ENCODE measurements around the gene KRTAP9-8. TPM values are rescaled to one million over a fixed set of nuclear protein-coding genes. Genes with fewer than 3 reads are reported as not detected.
"Not testable (repeated sequence)": the region's sequence is repeated elsewhere in the genome, so short reads cannot be mapped to it uniquely, and the experiment has no call there.

The KRTAP9-8 gene
- total RNA-seq, 2 experiments from 2014 or later = not detected

DNA sequence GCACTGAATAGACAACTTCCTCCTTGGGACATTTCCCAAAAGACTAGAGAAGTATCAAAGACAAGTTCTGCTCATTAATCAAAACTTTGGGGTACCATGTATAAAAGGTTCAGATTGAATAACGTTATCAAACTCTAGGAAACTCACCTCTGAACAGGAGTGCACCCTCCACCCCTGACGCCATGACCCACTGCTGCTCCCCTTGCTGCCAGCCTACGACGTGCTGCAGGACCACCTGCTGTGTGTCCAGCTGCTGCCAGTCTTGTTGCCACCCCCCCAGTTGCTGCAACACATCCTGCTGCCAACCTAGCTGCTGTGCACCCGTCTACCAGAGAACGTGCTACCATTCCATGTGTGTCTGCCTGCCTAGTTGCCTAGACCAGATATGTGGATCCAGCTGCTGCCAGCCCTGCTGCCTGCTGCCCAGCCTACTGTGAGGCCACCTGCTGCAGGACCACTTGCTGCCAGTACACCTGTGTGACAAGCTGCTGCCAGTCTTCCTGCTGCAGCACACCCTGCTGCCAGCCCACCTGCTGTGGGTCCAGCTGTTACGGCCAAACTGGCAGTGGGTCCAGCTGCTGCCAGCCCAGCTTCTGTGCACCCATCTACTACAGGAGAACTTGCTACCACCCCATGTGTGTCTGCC lies 25.2 kb upstream of the KRTAP9-8 start:
- ChIA-PET CTCF (interaction anchor here (1.8 kb wide), 1 partner anchor 436 kb away, joined by 3 read pairs; no protein-coding TSS in a partner anchor), POLR2A (interaction anchor here (0.8 kb wide), 1 partner anchor 415 kb away, joined by 3 read pairs; no protein-coding TSS in a partner anchor)

DNA sequence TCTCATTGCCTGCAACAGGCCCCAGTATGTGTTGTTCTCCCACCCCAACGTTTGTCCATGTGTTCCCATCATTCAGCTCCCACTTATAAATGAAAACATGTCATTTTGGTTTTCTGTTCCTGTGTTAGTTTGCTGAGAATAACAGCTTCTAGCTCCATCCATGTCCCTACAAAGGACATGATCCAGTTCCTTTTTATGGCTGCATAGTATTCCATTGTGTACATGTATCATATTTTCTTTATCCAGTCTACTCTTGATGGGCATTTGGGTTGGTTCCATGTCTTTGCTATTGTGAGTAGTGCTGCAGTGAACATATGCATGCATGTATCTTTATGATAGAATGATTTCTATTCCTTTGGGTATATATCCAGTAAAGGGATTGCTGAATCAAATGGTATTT lies 22.1 kb upstream of the KRTAP9-8 start:
- no peak overlapping the region for H3K27ac Mint-ChIP-seq
- ATAC-seq (no peak), DNase-seq (no peak)
- TF ChIP-seq, protein P1, sequence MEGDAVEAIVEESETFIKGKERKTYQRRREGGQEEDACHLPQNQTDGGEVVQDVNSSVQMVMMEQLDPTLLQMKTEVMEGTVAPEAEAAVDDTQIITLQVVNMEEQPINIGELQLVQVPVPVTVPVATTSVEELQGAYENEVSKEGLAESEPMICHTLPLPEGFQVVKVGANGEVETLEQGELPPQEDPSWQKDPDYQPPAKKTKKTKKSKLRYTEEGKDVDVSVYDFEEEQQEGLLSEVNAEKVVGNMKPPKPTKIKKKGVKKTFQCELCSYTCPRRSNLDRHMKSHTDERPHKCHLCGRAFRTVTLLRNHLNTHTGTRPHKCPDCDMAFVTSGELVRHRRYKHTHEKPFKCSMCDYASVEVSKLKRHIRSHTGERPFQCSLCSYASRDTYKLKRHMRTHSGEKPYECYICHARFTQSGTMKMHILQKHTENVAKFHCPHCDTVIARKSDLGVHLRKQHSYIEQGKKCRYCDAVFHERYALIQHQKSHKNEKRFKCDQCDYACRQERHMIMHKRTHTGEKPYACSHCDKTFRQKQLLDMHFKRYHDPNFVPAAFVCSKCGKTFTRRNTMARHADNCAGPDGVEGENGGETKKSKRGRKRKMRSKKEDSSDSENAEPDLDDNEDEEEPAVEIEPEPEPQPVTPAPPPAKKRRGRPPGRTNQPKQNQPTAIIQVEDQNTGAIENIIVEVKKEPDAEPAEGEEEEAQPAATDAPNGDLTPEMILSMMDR (IDR thresholded peaks at IDR 0.05) = no peak
- ChIA-PET POLR2A (no interaction called here), CTCF (no interaction called here)
- H3K36me3 Mint-ChIP-seq (ENCODE audit: low read depth) = no peaks in the 10 kb centered on the region
- peaks cover 6% of the 10 kb centered on the region for H3K27me3 Mint-ChIP-seq
- intact Hi-C loops (cut with micrococcal nuclease) = no loop called here
- H3K4me1 Mint-ChIP-seq (ENCODE audit: low read depth) = peaks cover 5% of the 10 kb centered on the region
- H3K4me3 Mint-ChIP-seq = no peak overlapping the region
- H3K9me3 Mint-ChIP-seq = peaks cover 8% of the 10 kb centered on the region

More for the DNA sequence above, 25.2 kb upstream of the KRTAP9-8 start:
- Mint-ChIP-seq H3K27ac (no peak overlapping the region), H3K27me3 (peaks cover 6% of the 10 kb centered on the region), H3K9me3 (no peaks in the 10 kb centered on the region), H3K4me3 (no peak overlapping the region), H3K4me1 (ENCODE audit: low read depth) (peaks cover 5% of the 10 kb centered on the region), H3K36me3 (ENCODE audit: low read depth) (no peaks in the 10 kb centered on the region)
- ATAC-seq (no peak), DNase-seq (no peak)
- TF ChIP-seq, protein P1 (IDR thresholded peaks at IDR 0.05) = no peak
- intact Hi-C loops (cut with micrococcal nuclease) = no loop called here

DNA sequence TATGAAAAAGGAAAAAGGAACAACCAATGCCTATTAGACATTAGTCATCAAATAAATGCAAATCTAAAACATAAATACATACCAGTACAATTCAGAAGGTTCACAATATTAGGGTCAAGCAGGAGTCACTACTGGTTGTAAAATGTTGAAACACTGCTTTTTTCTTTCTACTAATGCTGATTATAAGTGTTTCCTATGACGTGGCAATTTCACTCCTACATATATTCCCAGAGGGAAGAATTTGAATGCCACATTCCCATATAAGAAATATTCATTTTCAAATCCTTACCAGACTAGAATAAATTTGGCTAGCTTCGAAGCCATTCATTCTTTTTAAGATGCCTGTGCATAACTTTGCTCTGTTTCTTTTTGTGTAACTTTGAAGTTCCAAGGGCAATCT lies 14.0 kb upstream of the KRTAP9-8 start:
- POLR2A ChIA-PET = no interaction called here
- Mint-ChIP-seq H3K4me1 (ENCODE audit: low read depth) (no peaks in the 10 kb centered on the region), H3K27ac (no peak overlapping the region), H3K36me3 (ENCODE audit: low read depth) (no peaks in the 10 kb centered on the region), H3K4me3 (no peak overlapping the region), H3K9me3 (peaks cover 9% of the 10 kb centered on the region), H3K27me3 (no peaks in the 10 kb centered on the region)
- CTCF ChIA-PET = no interaction called here
- intact Hi-C loops (cut with micrococcal nuclease) = no loop called here
- DNase-seq = no peak
- TF ChIP-seq, protein P1 (IDR thresholded peaks at IDR 0.05) = no peak
- ATAC-seq = no peak

DNA sequence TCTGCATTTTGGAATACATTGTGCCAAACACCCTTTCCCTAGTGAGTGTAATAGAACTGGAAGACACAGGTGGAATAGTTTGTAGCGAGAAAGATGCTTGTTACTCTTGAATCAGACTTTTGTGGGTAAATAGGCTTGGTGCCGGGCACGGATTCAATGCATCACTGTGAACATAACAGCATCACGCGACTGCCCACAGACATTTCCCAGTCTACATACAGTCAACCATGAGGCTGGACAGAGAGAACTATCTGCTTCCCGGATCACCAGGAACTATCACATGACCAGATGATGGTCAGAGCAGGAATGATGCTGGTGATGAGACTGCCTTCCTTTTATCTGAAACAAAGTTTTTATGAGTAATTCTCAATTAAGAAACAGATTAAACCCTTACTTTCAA lies 11.7 kb upstream of the KRTAP9-8 start:
- H3K9me3 Mint-ChIP-seq = no peaks in the 10 kb centered on the region
- DNase-seq (no peak), ATAC-seq (no peak)
- no peak overlapping the region for H3K4me3 Mint-ChIP-seq
- H3K27me3 Mint-ChIP-seq = no peaks in the 10 kb centered on the region
- TF ChIP-seq, protein P1 (IDR thresholded peaks at IDR 0.05) = no peak
- intact Hi-C loops (cut with micrococcal nuclease) = no loop called here
- ChIA-PET CTCF (no interaction called here), POLR2A (no interaction called here)
- no peak overlapping the region for H3K27ac Mint-ChIP-seq
- H3K4me1 Mint-ChIP-seq (ENCODE audit: low read depth) = no peaks in the 10 kb centered on the region
- no peaks in the 10 kb centered on the region for H3K36me3 Mint-ChIP-seq (ENCODE audit: low read depth)

DNA sequence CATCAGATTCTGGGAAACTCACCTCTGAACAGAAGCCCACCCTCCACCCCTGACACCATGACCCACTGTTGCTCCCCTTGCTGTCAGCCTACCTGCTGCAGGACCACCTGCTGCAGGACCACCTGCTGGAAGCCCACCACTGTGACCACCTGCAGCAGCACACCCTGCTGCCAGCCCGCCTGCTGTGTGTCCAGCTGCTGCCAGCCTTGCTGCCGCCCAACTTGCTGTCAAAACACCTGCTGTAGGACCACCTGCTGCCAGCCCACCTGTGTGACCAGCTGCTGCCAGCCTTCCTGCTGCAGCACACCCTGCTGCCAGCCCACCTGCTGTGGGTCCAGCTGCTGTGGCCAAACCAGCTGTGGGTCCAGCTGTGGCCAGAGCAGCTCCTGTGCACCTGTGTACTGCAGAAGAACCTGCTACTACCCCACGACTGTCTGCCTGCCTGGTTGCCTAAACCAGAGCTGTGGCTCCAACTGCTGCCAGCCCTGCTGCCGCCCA lies 11.2 kb upstream of the KRTAP9-8 start, which contains the start of gene KRTAP9-2:
Gene KRTAP9-2, plus strand, starts transcription at position 51 of the 498 bp plus-strand sequence. Its CDS starts 7 bp downstream, at position 58.
- H3K27me3 Mint-ChIP-seq; DNase-seq; H3K4me3 Mint-ChIP-seq; H3K27ac Mint-ChIP-seq; H3K9me3 Mint-ChIP-seq; H3K36me3 Mint-ChIP-seq (ENCODE audit: low read depth); H3K4me1 Mint-ChIP-seq (ENCODE audit: low read depth); CTCF ChIA-PET; ATAC-seq; POLR2A ChIA-PET; intact Hi-C loops (cut with micrococcal nuclease): not testable (repeated sequence)

All from activated CD8-positive, alpha-beta T cell treated with anti-CD3 and anti-CD28 coated beads for 36 hours (primary cell).